CD1c-positive myeloid dendritic cell (primary cell): ENCODE measurements around the gene MED29.
A peak's percentile ranks its signal among the peaks of the same experiment; 100 is the strongest.

Experiments
- DNase-seq: peaks from one replicate; pipeline ENCODE4 v3.0.0-alpha.2; 2016; ENCODE audit errors: extremely low spot score

MED29 gene

DNA sequence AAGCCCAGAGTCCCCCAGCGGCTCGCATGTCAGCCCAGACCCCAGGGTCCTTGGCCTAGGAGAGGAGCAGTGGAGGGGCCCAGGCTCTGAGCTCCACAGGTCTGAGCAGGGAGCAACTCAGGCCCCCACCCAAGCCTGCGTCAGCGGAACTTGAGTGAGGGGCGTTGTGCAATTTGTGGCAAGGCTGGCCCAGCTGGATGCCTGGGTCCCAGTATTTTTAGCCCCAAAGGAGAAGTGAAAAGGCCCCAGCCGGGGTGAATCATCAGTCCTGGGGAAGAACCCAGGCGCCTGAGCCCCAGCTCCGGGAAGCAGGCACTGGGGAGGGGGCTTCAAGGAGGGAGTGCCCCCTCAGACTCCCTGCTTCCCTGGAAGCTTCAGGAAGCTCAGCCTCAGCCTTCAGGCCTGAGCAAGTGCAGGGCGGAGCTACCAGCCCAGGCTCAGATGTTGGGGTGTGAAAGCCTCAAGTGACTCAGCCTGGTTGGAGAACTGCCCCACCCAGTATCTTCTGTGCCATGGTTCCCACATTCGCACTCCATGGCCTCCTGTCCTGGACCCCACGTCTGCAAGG lies 7.2 kb downstream of the MED29 start:
- peak; percentile 94 for DNase-seq

DNA sequence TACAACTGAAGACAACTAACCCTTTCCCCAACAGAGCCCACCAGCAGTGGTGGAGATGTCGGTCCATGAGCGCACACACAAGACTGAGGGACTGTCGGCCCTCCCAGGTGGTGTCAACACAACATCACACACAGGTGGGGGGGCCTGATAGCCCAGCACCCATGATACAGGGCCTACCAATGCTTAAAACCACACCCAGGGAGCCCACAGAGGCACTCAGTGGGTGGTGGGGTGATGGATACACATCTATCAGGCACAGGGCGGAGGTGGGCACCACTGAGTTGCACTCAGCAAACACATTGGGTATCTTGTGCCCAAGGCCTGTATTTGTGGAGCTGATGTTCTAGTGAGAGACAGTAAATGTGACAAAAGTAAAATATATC lies 8.5 kb downstream of the MED29 start:
- no peak for DNase-seq

DNA sequence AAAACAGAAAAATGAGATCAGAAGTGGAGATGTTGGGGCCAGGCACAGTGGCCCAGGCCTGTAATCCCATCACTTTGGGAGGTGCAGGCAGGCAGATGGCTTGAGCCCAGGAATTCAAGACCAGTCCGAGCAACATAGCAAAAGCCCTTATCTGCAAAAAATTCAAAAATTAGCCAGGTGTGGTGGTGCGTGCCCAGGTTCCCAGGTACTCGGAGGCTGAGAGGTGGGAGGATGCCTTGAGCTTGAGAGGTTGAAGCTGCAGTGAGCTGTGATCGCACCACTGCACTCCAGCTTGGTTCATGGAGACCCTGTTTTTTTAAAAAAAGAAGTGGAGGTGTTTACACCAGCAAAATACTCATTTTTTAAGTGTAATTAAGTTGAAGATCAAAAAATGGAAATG lies 8.9 kb downstream of the MED29 start:
- no peak for DNase-seq

DNA sequence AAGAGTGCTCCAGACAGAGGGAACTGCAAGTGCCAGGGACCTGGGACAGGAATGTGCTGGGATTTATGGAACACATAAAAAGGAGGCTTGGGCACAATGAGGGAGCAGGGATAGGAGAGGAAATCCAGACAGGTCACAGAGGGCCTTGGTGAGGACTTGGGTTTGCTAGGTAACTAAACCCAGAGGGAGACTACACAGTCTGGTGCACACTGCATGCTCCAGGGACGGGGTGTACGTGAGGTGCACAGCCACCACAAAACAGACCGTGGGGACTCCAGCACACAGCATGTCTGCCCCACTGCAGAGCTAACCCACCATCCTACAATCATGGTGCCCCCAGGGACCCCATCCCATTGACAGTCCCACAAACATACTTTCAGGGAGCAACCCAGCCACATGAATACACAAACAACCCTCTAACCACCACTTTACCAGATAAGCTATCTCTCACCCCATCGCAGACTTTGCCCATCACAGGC lies 9.9 kb downstream of the MED29 start:
- DNase-seq, result no peak

DNA sequence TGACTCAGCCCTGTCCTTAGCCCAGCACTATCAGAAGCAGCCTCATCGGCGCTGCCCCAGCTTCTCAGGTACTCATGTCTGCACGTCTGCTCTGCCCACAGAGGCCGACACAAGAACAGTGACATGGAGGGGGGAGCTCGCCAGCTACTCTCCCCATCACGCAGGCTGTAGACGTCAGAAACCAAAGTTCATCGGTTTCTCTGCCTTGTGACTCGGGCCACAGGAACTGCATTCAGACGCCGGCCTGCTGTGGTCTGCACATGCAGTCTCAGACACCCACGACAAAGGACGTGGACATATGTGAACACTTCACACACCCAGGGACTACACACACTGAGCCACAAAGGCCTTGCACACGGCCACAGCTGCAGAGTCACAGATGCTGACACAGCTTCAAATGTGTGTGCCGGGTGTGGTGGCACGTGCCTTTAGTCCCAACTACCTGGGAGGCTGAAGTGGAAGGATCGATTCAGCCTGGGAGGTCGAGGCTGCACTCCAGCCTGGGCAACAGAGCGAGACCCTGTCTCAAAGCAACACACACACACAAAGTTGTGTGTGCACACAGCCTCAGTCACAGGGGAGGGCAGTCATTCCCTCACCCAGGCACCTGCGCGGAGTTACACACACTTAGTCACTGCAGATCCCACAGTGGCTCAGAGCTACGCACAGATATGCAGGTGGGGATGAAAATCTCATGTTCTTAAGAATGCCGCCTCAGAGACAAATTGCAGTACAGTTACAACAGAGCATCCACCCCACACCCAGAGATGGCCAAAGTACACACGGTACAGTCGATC lies 10.6 kb downstream of the MED29 start:
- peak; percentile 90 for DNase-seq

DNA sequence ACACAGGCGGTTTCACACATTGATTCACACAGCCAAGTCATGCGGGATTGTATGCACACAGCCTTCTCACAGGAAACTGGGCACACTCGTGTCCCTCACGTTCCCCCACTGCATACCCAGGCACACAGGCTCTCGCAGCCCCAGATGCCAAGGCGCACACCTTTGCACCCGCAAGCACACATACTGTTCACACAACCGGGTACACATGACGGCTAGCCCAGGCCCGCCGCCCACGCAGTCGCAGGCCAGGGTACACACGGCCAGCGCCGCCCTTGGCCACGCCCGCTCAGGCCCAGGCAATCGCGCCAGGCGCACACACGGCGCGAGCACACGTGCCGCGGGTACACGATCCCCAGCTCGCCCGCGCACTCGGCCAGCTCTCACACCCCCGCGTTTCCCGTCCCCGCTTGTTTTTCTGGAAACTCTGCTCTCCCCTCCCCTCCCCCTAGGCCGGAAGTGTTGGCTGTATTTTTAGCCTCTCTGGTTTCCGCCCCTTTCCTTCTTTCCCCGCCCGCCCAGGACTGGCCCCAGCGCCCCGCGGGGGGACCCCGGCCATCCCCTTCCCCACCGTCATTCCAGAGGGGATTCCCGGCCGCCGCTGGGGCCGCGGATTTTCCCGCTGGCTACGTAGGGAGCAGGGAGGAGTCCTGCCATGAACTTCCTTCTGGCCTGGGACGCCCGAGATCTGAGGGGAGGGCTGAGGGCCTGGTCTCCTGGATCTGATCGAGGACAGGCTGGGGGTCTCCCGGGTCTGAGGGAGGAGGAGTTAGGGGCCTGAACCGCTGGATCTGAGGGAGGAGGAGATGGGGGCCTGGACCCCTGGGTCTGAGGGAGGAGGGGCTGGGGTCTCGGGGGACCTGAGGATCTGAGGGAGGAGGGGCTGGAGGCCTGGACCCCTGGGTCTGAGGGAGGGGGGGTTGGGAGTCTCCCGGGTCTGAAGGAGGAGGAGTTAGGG lies 11.4 kb downstream of the MED29 start:
- peak; percentile 92 for DNase-seq

DNA sequence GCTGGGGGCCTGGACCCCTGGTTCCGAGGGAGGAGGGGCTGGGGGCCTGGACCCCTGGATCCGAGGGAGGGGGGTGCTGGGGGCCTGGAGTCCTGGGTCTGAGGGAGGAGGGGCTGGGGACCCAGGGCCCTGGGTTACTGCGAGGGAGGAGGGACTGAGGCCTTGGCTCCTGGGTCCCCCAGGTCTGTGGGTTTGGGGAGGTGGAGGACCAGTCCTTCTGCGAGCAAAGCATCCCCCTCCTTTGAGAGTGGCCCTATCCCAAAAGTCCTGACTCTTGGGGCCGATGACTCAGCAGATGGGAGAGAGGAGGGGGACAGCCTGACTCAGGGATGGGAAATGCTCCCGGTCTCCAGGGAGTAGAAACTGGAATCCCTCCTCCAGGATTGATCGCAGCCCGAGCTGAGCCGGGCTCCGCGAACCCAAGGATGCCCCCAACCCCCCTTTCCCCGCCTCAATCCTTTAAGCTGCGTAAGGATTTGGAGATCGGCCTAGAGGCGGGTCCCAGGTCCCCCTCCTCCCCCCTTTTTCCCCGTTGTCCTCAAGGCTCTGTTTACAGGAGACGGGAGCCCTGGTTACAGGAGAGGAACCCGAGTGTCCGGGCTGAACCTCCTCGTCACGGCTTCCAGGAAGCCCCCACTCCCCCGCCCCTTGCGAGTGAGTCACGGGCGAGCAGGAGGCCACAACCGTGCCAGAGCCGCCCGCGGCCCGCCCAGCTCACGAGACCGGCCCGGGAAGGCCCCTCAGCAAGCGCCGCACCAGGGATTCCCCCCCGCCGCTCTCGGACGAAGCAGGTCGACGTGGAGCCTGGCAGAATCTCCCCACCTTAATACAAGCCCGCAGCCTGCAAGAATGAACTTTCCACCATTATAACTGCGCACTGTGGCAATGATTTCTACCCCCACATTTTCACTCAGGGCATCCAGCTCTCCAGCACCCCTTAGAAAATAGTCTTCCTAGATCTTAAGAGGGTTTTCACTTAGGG lies 12.4 kb downstream of the MED29 start:
- peak; percentile 98 for DNase-seq

DNA sequence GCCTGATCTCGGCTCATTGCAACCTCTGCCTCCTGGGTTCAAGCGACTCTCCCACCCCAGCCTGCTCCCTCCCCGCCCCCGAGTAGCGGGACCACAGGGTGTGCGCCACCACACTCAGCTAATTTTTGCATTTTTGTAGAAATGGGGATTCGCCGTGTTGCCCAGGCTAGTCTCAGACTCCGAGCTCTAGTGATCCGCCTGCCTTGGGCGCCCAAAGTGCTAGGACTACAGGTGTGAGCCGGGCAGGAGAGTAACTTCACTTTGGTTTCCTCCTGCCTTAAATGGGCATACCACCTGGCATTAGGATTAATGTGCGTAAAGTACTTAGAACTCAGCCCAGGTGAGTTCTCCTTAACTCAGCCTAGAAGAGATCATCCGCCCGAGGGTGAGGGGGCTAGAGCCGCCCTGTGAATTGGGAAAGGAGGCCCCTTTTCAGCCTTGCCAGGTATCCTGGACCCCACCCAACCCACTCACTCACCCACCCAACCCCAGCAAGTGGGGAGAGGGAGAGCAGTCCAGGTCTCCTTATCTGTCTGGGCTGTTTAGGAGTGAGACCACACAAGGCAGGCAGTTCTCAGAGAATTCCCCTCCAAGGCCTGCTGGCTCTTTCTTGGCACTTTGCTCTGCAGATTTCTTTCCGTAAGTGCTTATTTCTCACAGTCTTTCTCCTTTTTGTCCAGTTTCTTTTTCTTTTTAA lies 14.2 kb downstream of the MED29 start:
- peak; percentile 13 for DNase-seq

DNA sequence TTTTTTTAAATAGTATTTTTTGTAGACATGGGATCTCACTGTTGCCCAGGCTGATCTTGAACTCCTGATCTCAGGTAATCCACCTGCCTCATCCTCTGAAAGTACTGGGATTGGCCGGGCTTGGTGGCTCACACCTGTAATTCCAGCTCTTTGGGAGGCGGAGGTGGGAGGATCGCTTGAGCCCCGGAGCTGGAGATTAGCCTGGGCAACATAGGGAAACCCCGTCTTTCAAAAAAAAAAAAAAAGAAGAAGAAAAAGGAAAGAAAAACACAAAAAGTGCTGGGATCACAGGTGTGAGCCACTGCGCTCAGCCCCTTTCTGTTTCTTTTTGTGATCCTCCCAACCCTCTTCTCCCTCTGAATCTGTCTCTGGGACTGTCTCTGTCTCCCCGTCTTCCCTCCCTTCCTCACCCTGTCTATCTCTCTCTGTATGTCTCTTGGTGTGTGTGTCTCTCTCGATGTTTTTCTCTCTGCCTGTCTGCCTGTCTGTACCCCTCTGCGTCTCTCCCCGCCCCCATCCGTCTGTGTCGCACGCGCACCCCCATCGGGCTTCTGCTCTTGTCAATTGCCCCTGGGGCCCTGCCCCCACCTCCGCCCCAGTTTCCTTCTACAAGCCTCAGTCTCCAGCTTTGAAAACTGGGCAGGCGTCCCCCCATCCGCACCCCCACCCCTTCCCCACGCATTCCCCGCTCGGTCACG lies 14.9 kb downstream of the MED29 start:
- DNase-seq, result no peak

DNA sequence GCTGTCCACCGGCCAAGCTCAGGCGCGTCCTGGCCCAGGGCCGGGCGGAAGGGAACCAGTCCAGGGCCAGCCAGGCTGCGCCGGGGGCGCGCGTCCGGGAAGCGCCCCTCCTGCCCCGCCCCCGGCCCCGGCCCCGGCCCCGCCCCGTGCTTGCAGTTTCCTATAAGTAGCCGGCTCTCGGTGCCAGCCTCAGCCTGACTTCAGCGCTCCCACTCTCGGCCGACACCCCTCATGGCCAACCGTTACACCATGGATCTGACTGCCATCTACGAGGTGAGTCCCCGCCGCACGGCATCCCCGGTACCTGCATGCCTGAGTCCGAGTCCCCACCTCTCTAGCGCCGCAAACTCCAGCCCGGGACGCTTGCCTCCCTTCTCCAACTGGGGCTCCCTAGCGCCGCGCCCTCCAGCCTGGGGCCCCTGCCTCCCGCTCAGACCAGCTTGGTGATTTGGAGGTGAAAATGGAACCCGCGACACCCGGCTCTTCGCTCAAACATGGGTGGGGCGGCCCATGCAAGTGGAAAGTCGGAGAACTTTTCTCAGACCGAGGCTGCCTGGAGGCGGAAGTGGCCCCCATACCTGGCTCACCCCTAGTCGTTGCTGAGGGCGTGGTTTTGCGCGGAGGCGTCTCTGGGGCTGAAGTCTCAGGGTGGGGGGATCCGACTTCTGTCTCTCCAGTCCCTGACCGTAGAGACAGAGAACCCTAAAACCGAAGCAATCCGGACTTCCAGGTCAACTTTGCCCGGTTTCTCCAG lies 15.7 kb downstream of the MED29 start, which contains the start of gene ZFP36:
TSS of gene ZFP36 (plus strand) at position 192 of the 754 bp plus-strand sequence. CDS start at position 250, 58 bp downstream.
- DNase-seq, result peak; percentile 94

DNA sequence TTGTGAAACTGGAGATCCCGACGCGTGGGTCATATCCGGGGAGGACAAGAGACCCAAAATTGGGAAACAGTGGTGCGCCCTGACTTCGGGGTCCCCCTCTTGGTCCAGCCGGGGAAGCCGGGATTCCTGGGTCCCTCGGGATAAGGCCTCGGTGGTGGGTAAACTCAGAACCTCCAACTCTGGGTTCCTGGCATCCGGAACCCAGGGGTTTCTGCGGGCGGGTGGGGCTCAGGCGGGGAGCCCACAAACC lies 16.2 kb downstream of the MED29 start:
- no peak for DNase-seq

DNA sequence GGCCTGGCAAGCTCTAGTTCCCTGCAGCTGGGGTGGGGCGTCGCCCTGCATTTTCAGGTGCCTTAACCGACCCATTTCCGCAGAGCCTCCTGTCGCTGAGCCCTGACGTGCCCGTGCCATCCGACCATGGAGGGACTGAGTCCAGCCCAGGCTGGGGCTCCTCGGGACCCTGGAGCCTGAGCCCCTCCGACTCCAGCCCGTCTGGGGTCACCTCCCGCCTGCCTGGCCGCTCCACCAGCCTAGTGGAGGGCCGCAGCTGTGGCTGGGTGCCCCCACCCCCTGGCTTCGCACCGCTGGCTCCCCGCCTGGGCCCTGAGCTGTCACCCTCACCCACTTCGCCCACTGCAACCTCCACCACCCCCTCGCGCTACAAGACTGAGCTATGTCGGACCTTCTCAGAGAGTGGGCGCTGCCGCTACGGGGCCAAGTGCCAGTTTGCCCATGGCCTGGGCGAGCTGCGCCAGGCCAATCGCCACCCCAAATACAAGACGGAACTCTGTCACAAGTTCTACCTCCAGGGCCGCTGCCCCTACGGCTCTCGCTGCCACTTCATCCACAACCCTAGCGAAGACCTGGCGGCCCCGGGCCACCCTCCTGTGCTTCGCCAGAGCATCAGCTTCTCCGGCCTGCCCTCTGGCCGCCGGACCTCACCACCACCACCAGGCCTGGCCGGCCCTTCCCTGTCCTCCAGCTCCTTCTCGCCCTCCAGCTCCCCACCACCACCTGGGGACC lies 16.6 kb downstream of the MED29 start:
- DNase-seq, result peak; percentile 72

DNA sequence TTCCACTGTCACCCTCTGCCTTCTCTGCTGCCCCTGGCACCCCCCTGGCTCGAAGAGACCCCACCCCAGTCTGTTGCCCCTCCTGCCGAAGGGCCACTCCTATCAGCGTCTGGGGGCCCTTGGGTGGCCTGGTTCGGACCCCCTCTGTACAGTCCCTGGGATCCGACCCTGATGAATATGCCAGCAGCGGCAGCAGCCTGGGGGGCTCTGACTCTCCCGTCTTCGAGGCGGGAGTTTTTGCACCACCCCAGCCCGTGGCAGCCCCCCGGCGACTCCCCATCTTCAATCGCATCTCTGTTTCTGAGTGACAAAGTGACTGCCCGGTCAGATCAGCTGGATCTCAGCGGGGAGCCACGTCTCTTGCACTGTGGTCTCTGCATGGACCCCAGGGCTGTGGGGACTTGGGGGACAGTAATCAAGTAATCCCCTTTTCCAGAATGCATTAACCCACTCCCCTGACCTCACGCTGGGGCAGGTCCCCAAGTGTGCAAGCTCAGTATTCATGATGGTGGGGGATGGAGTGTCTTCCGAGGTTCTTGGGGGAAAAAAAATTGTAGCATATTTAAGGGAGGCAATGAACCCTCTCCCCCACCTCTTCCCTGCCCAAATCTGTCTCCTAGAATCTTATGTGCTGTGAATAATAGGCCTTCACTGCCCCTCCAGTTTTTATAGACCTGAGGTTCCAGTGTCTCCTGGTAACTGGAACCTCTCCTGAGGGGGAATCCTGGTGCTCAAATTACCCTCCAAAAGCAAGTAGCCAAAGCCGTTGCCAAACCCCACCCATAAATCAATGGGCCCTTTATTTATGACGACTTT lies 17.4 kb downstream of the MED29 start:
- DNase-seq, result peak; percentile 21

DNA sequence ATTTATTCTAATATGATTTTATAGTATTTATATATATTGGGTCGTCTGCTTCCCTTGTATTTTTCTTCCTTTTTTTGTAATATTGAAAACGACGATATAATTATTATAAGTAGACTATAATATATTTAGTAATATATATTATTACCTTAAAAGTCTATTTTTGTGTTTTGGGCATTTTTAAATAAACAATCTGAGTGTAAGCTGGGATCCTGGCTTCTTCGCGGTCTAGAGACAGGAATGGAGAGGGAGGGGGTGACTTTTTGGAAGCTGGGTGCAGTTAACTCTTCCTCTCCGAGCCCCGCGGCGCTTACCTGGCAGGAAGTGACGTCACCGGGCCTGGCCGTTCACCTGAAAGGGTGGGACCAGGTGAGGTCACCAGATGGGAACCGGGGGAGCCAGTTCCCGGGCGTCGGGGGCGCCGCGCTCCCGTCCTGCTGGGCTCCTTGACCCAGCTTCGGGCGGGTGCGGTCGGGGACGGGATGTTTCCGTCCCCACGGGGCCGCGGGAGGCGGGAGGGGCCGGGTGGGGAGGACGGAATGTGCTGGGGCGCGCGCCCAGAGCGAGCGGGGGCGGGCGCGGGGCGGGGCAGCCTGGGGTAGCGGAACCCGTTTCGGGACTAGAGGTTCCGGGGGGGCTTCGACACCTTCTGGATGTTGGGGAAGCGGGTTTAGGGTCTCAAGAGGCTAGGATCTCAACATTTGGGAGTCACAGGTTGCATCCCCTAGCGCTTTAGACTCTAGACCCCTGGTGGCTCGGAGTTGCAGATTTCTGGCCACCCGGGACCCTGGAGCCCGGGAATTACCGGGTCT lies 18.2 kb downstream of the MED29 start:
- peak; percentile 83 for DNase-seq

DNA sequence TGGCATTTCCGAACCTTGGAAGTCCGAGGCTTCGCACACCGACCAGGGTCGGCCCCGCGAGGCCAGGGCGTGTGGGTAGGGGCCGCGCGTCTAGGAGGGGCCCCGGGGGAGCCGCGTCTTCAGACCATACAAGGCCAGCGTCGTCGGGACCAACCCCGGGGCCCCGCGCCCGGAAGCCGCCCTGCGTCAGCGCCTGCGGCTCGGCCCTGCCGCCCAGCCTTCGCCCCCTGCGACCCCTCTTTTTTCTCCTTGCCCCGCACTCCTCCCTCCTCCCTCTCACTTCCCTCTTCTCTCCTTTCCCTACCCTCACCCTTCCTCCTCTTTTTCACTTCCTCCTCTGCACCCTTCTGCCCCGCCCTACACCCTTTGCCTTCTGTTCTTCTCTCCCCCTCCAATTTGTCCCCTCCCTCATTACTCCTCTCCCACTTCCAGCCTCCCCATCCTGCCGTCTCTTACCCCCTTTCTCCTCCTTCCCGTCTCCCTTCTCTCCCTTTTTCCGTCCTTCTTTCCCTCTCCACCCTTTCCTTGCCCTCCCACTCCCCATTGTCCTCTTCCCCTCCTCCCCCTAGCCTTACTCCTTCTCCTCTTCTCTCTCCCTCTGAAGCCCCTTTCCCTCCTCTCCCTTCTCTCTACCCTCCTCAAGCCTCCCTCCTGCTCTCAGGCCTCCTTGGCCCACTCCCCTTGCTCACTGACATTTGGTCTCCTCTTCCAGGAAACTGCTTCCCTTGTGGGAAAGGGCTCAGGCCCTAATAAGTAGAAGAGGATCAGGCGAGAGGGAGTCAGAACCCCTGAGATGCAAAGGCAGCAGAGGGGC lies 19.0 kb downstream of the MED29 start:
- DNase-seq, result peak; percentile 78

DNA sequence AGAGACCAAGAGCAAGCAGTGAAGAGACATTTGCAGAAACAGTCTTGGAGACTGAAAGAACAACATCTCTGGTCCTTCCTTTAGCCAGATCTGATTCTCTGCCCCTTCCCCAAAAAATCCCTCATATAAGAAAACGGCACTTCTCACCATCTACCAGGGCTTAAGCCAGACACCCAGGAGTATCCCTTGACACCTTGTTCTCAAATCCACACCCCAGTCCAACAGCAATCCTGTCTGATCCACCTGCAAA lies 19.6 kb downstream of the MED29 start:
- no peak for DNase-seq
